ENCODE measurements around the gene PRCP. TPM values are rescaled to one million over a fixed set of nuclear protein-coding genes. Genes with fewer than 3 reads are reported as not detected.

Gene PRCP
- total and polyA plus RNA-seq, 2 experiments from 2014 or later, result 33.3 to 52.8 TPM

GRCh38 chr11:82892611-82893169 is 7.5 kb downstream of the PRCP start (continued):
- no peak for TF ChIP-seq ZNF114 (CRISPR knock-in tag; IDR thresholded peaks at IDR 0.05)
- TF ChIP-seq, protein P1, sequence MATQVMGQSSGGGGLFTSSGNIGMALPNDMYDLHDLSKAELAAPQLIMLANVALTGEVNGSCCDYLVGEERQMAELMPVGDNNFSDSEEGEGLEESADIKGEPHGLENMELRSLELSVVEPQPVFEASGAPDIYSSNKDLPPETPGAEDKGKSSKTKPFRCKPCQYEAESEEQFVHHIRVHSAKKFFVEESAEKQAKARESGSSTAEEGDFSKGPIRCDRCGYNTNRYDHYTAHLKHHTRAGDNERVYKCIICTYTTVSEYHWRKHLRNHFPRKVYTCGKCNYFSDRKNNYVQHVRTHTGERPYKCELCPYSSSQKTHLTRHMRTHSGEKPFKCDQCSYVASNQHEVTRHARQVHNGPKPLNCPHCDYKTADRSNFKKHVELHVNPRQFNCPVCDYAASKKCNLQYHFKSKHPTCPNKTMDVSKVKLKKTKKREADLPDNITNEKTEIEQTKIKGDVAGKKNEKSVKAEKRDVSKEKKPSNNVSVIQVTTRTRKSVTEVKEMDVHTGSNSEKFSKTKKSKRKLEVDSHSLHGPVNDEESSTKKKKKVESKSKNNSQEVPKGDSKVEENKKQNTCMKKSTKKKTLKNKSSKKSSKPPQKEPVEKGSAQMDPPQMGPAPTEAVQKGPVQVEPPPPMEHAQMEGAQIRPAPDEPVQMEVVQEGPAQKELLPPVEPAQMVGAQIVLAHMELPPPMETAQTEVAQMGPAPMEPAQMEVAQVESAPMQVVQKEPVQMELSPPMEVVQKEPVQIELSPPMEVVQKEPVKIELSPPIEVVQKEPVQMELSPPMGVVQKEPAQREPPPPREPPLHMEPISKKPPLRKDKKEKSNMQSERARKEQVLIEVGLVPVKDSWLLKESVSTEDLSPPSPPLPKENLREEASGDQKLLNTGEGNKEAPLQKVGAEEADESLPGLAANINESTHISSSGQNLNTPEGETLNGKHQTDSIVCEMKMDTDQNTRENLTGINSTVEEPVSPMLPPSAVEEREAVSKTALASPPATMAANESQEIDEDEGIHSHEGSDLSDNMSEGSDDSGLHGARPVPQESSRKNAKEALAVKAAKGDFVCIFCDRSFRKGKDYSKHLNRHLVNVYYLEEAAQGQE (IDR thresholded peaks at IDR 0.05; ENCODE audit: unreplicated experiment), result no peak
- no peak for TF ChIP-seq CREB1 (CRISPR knock-in tag; IDR thresholded peaks at IDR 0.05; ENCODE audit: low read depth)
- TF ChIP-seq EZH2phosphoT487 (IDR thresholded peaks at IDR 0.05; ENCODE audit: unreplicated experiment), result no peak
- no peak for TF ChIP-seq POLR2AphosphoS5 (IDR thresholded peaks at IDR 0.05; ENCODE audit: low read depth)
- no peak for TF ChIP-seq ZNF331 (CRISPR knock-in tag; IDR thresholded peaks at IDR 0.05; ENCODE audit: low read depth)
- no peak for TF ChIP-seq NANOG (IDR thresholded peaks at IDR 0.05; ENCODE audit: borderline replicate concordance)
- TF ChIP-seq ETS1 (IDR thresholded peaks at IDR 0.05), result no peak

- no peak overlapping the region for H3K4me3 Mint-ChIP-seq
- TF ChIP-seq JUNB (IDR thresholded peaks at IDR 0.05; ENCODE audit: unreplicated experiment), result no peak
- TF ChIP-seq CREB1 (CRISPR knock-in tag; IDR thresholded peaks at IDR 0.05; ENCODE audit: low read depth), result no peak
- H3K27ac Mint-ChIP-seq, result no peak overlapping the region
- no peaks in the 10 kb centered on the region for H3K36me3 Mint-ChIP-seq (ENCODE audit: low read depth)
- Histone ChIP-seq H3K4me3 (no peak overlapping the region), H3K27me3 (ENCODE audit: insufficient read depth) (no peaks in the 10 kb centered on the region), H3F3A (replicated peaks; ENCODE audit: low read depth) (no peaks in the 10 kb centered on the region), H3K9me2 (ENCODE audit: insufficient read depth) (no peaks in the 10 kb centered on the region), H3K79me2 (replicated peaks; ENCODE audit: insufficient read depth) (peaks cover 12% of the 10 kb centered on the region), H3K4me1 (ENCODE audit: insufficient read depth) (no peaks in the 10 kb centered on the region), H4K20me1 (replicated peaks; ENCODE audit: insufficient read depth) (peaks cover 7% of the 10 kb centered on the region), H3K4me2 (no peak overlapping the region), H3K36me3 (ENCODE audit: insufficient read depth) (no peaks in the 10 kb centered on the region), H2AFZ (no peak overlapping the region), H3K27ac (ENCODE audit: low read depth) (no peak overlapping the region)
- no peaks in the 10 kb centered on the region for H3K27me3 Mint-ChIP-seq (ENCODE audit: insufficient read depth, low read depth, poor library complexity)
- no peaks in the 10 kb centered on the region for H3K9me3 Mint-ChIP-seq
- ATAC-seq (no peak), DNase-seq (ENCODE audit: low spot score) (no peak)
- no peaks in the 10 kb centered on the region for H3K4me1 Mint-ChIP-seq
Observed at GRCh38 chr11:82890936-82891335, 9.3 kb downstream of the PRCP start.

- no peaks in the 10 kb centered on the region for H3K9me3 Mint-ChIP-seq
- Histone ChIP-seq H3F3A (replicated peaks; ENCODE audit: low read depth) (no peaks in the 10 kb centered on the region), H3K79me2 (replicated peaks; ENCODE audit: insufficient read depth) (peaks cover 12% of the 10 kb centered on the region), H3K4me1 (ENCODE audit: insufficient read depth) (no peaks in the 10 kb centered on the region), H3K36me3 (ENCODE audit: insufficient read depth) (no peaks in the 10 kb centered on the region), H3K9me2 (ENCODE audit: insufficient read depth) (no peaks in the 10 kb centered on the region), H3K27ac (ENCODE audit: low read depth) (no peak overlapping the region), H4K20me1 (replicated peaks; ENCODE audit: insufficient read depth) (no peaks in the 10 kb centered on the region; the same call in 1 of the 2 replicates), H3K4me3 (no peak overlapping the region), H2AFZ (no peak overlapping the region), H3K4me2 (no peak overlapping the region), H3K27me3 (ENCODE audit: insufficient read depth) (no peaks in the 10 kb centered on the region)
- H3K4me3 Mint-ChIP-seq, result no peak overlapping the region
- DNase-seq (ENCODE audit: low spot score) (no peak), ATAC-seq (no peak)
- no peak for TF ChIP-seq JUNB (IDR thresholded peaks at IDR 0.05; ENCODE audit: unreplicated experiment)
- H3K4me1 Mint-ChIP-seq, result no peaks in the 10 kb centered on the region
- H3K36me3 Mint-ChIP-seq (ENCODE audit: low read depth), result no peaks in the 10 kb centered on the region
- no peaks in the 10 kb centered on the region for H3K27me3 Mint-ChIP-seq (ENCODE audit: insufficient read depth, low read depth, poor library complexity)
- no peak overlapping the region for H3K27ac Mint-ChIP-seq
Observed at GRCh38 chr11:82890002-82890341, 10.3 kb downstream of the PRCP start.
